ENCODE measurements around the gene CCDC121. TPM values are rescaled to one million over a fixed set of nuclear protein-coding genes. Genes with fewer than 3 reads are reported as not detected.

CCDC121 gene
- total and polyA plus RNA-seq, 9 of the 15 experiments (the other 6 are each of a cell fraction or from before 2014, with no cell fraction given) = 2.2 to 4.7 (median 4.1) TPM

- peaks cover 88% of the 10 kb centered on the region for H3K36me3 ChIP-seq (ENCODE audit: control insufficient read depth, insufficient read depth, low read length)
- in situ Hi-C loops (cut with MboI) = no loop called here
- WGBS (ENCODE audit: insufficient coverage, low coverage, missing lambda C conversion rate) = 25% methylated on average over 1 of the region's 1 CpG
- TF ChIP-seq EGR1 (conservative IDR thresholded peaks at IDR 0.05) (no peak), NBN (IDR thresholded peaks at IDR 0.05; ENCODE audit: low read depth) (no peak), MTF1 (CRISPR knock-in tag; IDR thresholded peaks at IDR 0.05; ENCODE audit: borderline replicate concordance) (no peak), ZNF655 (CRISPR knock-in tag; IDR thresholded peaks at IDR 0.05) (no peak), ZNF121 (CRISPR knock-in tag; conservative IDR thresholded peaks at IDR 0.05) (no peak), ZNF3 (CRISPR knock-in tag; IDR thresholded peaks at IDR 0.05) (no peak), RAD21 (CRISPR knock-in tag; conservative IDR thresholded peaks at IDR 0.05 in 1 of 2, IDR thresholded peaks at IDR 0.05 in 1 of 2) (peak in 1 of 2 experiments; percentile 31; a peak in 1 of 4 replicates), BCOR (IDR thresholded peaks at IDR 0.05) (no peak), ZNF592 (IDR thresholded peaks at IDR 0.05) (no peak), HES1 (IDR thresholded peaks at IDR 0.05; ENCODE audit: low read depth) (no peak), ZNF146 (CRISPR knock-in tag; IDR thresholded peaks at IDR 0.05; ENCODE audit: unreplicated experiment) (no peak), HINFP (tag; conservative IDR thresholded peaks at IDR 0.05; ENCODE audit: low read depth) (peak; percentile 63; the same call in 1 of the 2 replicates)
Measured at GRCh38 chr2:27621524-27621923, 7.3 kb downstream of the CCDC121 start.

More at GRCh38 chr2:27621524-27621923, 7.3 kb downstream of the CCDC121 start:
- Histone ChIP-seq H3K79me2 (ENCODE audit: control insufficient read depth, insufficient read depth, low read length) (no peaks in the 10 kb centered on the region), H2AFZ (ENCODE audit: low read depth, low read length) (no peak overlapping the region), H4K20me1 (replicated peaks; ENCODE audit: control insufficient read depth, insufficient read depth, low read length) (no peaks in the 10 kb centered on the region), H3K4me3 (no peak overlapping the region), H3K27me3 (ENCODE audit: control insufficient read depth in 2 of 2, insufficient read depth in 2 of 2, low read length in 2 of 2) (no peaks in the 10 kb centered on the region), H3K4me2 (ENCODE audit: insufficient read depth, low read length) (no peak overlapping the region), H3K9ac (ENCODE audit: insufficient read depth in 1 of 2, low read depth in 2 of 2, low read length in 2 of 2) (no peak overlapping the region), H3K9me3 (replicated peaks; ENCODE audit: control insufficient read depth, insufficient read depth, low read depth, low read length) (no peaks in the 10 kb centered on the region), H3K9me1 (ENCODE audit: control insufficient read depth, insufficient read depth, low read length) (no peaks in the 10 kb centered on the region), H3K27ac (ENCODE audit: extremely low read depth, low read depth, low read length) (no peak overlapping the region), H3K4me1 (replicated peaks in 1 of 2; ENCODE audit: control insufficient read depth in 2 of 2, insufficient read depth in 2 of 2, low read length in 2 of 2) (no peaks in the 10 kb centered on the region)
- ChIA-PET POLR2A (interaction anchor here (1.9 to 2.1 kb wide), 2 partner anchors 11 to 25 kb away, joined by 7 to 8 read pairs; no protein-coding TSS in a partner anchor), CTCF (ENCODE audit: low intra/inter-chr PET ratio) (no interaction called here)
- no TSS peak for BruUV-seq (replicated peaks)
- ATAC-seq (no peak), FAIRE-seq (no peak), DNase-seq (ENCODE audit: extremely low read depth in 1 of 4, low spot score in 3 of 4) (peak in 1 of 4 experiments; percentile 7)
- intact Hi-C loops (cut with micrococcal nuclease) = loop anchor here (10.0 kb wide), 1 partner anchor 137 kb away; the partner anchor contains the start of gene IFT172

Measured in K562 (cell line).